Fibroblast of lung (primary cell): ENCODE results near the gene VCPKMT. TPM values are rescaled to one million over a fixed set of nuclear protein-coding genes. Genes with fewer than 3 reads are reported as not detected.

Experiments used
- DNase-seq, 2 donors: peaks; one replicate each; pipeline versions ENCODE4 v3.0.0 to v3.0.0-alpha.2; 2010; ENCODE audit warnings: low read depth in 2 of 2
- H2AFZ ChIP-seq: 2 replicates; pipeline ENCODE4 v1.5.1; 2012; ENCODE audit warnings: low read length, control low read depth, inconsistent platforms
- H3K27ac ChIP-seq: 2 replicates; pipeline ENCODE4 v1.5.1; 2011; ENCODE audit warnings: low read length, control low read depth; ENCODE audit not compliant: insufficient read depth
- H3K27me3 ChIP-seq: 2 replicates; pipeline ENCODE4 v1.5.1; 2011; ENCODE audit warnings: mild to moderate bottlenecking, low read length; ENCODE audit not compliant: control insufficient read depth, insufficient read depth
- H3K36me3 ChIP-seq: 2 replicates; pipeline ENCODE4 v1.5.1; 2011; ENCODE audit warnings: low read length; ENCODE audit not compliant: control insufficient read depth, insufficient read depth
- H3K4me1 ChIP-seq: 2 replicates; pipeline ENCODE4 v1.5.1; 2011; ENCODE audit warnings: low read length; ENCODE audit not compliant: control insufficient read depth, insufficient read depth; ENCODE audit errors: extremely low read depth
- H3K4me2 ChIP-seq: 2 replicates; pipeline ENCODE4 v1.5.1; 2011; ENCODE audit warnings: low read length, control low read depth; ENCODE audit not compliant: insufficient read depth; ENCODE audit errors: extremely low read depth
- H3K4me3 ChIP-seq, 4 experiments: fragments of 200-600 bp in 1 of 4; sonication (generic) in 1 of 4; replicated peaks in 1 of 4; 2 replicates each; pipeline ENCODE4 v1.5.1; 2011 to 2016; ENCODE audit warnings: low read length in 4 of 4, low read depth in 3 of 4, mild to moderate bottlenecking in 3 of 4, control low read depth in 2 of 4, inconsistent platforms in 1 of 4, mixed read lengths in 1 of 4; ENCODE audit not compliant: insufficient read depth in 1 of 4; ENCODE audit errors: control extremely low read depth in 1 of 4
- H3K79me2 ChIP-seq: 2 replicates; pipeline ENCODE4 v1.5.1; 2012; ENCODE audit warnings: mild to moderate bottlenecking, low read length, inconsistent platforms; ENCODE audit not compliant: control insufficient read depth, insufficient read depth
- H3K9ac ChIP-seq: 2 replicates; pipeline ENCODE4 v1.5.1; 2011; ENCODE audit warnings: mild to moderate bottlenecking, low read length, control low read depth; ENCODE audit not compliant: insufficient read depth
- H3K9me3 ChIP-seq: 2 replicates; pipeline ENCODE4 v1.5.1; 2012; ENCODE audit warnings: low read depth, low read length; ENCODE audit not compliant: control insufficient read depth, insufficient read depth
- H4K20me1 ChIP-seq: 2 replicates; pipeline ENCODE4 v1.5.1; 2011; ENCODE audit warnings: low read length; ENCODE audit not compliant: control insufficient read depth, insufficient read depth; ENCODE audit errors: extremely low read depth
- CTCF ChIP-seq, 2 donors: IDR thresholded peaks in 1 of 2; conservative IDR thresholded peaks in 1 of 2; 1 replicate in 1 of 2; 2 replicates in 1 of 2; pipeline ENCODE4 v1.5.1; 2011 to 2012; ENCODE audit warnings: low read length in 2 of 2, control low read depth in 1 of 2, inconsistent platforms in 1 of 2, low read depth in 1 of 2, mild to moderate bottlenecking in 1 of 2
- EZH2 ChIP-seq: IDR thresholded peaks from 2 replicates; pipeline ENCODE4 v1.5.1; 2012; ENCODE audit warnings: low read length, control low read depth, mild to moderate bottlenecking; ENCODE audit errors: missing control alignments
- polyA plus RNA-seq, 2 donors: library from polyadenylated mRNA; depleted of rRNA in 1 of 2; stranded (reverse) in 1 of 2; unstranded in 1 of 2; fragments of >200 nt; gene quantifications; 2 replicates each; pipeline ENCODE4 v1.2.1, GENCODE V29; 2011 to 2012; ENCODE audit warnings: missing spikeins in 1 of 2
- total RNA-seq: library from RNA; depleted of rRNA; stranded (reverse); fragments of >200 nt; gene quantifications from 2 replicates; pipeline ENCODE4 v1.2.1, GENCODE V29; 2014

VCPKMT gene
- total and polyA plus RNA-seq, 2 donors (not counting 1 experiment from before 2014, with no cell fraction given), result 3.6 to 5.3 TPM

DNA sequence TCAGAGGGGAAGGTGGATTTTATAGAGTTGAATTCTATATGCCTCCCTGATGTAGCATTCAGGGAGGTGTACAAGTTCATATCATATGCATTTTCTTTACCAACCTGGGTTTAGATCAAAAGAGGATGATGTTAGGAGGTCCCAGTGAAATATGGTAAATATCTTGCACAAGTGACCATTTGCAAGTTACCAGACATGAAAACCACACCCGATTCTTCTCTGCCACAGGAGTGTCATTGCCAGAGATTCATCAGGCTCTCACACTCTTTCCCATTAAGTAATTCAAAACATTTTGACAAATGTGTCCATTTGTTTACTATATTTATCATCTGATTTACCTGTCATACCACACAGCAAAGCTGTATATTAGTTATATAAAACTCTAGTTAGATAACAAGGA lies 44.0 kb downstream of the VCPKMT start:
- no peak overlapping the region for H2AFZ ChIP-seq
- no peaks in the 10 kb centered on the region for H3K27me3 ChIP-seq
- no peaks in the 10 kb centered on the region for H3K79me2 ChIP-seq
- H3K4me3 ChIP-seq, result no peak overlapping the region
- TF ChIP-seq CTCF (conservative IDR thresholded peaks at IDR 0.05 in 1 of 2, IDR thresholded peaks at IDR 0.05 in 1 of 2; ENCODE audit: low read depth in 1 of 2, low read length in 2 of 2) (no peak), EZH2 (no peak)
- H3K9me3 ChIP-seq, result no peaks in the 10 kb centered on the region
- no peak for DNase-seq
- H3K4me1 ChIP-seq, result no peaks in the 10 kb centered on the region
- no peaks in the 10 kb centered on the region for H4K20me1 ChIP-seq
- H3K4me2 ChIP-seq, result no peak overlapping the region
- H3K36me3 ChIP-seq, result no peaks in the 10 kb centered on the region
- H3K9ac ChIP-seq, result no peak overlapping the region
- H3K27ac ChIP-seq, result no peak overlapping the region

DNA sequence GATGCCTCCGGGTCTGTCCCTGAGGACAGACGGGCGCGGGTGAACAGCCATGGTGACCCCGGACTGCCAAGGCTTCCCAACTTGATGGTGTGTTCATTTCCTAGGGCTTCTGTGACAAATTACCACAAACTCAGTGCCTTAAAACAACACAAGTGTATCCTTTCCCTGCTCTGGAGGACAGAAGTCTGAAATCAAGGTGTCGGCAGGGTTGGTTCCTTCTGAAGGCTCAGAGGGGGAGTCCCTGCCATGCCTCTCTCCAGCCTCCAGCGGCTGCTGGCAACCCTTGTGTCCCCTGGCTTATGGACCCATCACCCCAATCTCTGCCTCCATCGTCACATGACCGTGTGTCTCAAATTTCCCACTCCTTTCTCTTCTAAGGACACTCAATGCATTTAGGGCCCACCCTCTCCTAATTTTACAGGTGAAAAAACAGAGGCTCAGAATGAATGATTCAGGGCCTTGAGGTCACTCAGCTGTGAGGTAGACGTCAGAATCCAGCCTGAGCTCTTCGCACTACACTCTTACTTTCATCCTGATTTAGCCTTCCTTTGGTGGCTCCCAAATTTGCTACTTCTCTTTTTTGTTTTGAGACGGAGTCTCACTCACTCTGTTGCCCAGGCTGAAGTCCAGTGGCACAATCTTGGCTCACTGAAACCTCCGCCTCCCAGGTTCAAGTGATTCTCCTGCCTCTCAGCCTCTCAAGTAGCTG lies 45.4 kb downstream of the VCPKMT start:
- H3K4me3 ChIP-seq, result no peak overlapping the region
- no peak for DNase-seq

GRCh38 chr14:50070230-50070629 lies 46.1 kb downstream of the VCPKMT start:
- no peaks in the 10 kb centered on the region for H3K36me3 ChIP-seq
- no peak for DNase-seq

More for the DNA sequence above, 45.4 kb downstream of the VCPKMT start:
- H2AFZ ChIP-seq, result no peak overlapping the region
- no peak overlapping the region for H3K9ac ChIP-seq
- no peaks in the 10 kb centered on the region for H3K4me1 ChIP-seq
- TF ChIP-seq EZH2, result no peak
- TF ChIP-seq CTCF (conservative IDR thresholded peaks at IDR 0.05 in 1 of 2, IDR thresholded peaks at IDR 0.05 in 1 of 2; ENCODE audit: low read depth in 1 of 2, low read length in 2 of 2), result no peak
- no peaks in the 10 kb centered on the region for H4K20me1 ChIP-seq
- no peaks in the 10 kb centered on the region for H3K27me3 ChIP-seq
- no peak overlapping the region for H3K27ac ChIP-seq
- H3K79me2 ChIP-seq, result no peaks in the 10 kb centered on the region
- no peaks in the 10 kb centered on the region for H3K36me3 ChIP-seq
- no peaks in the 10 kb centered on the region for H3K9me3 ChIP-seq
- no peak overlapping the region for H3K4me2 ChIP-seq

More at GRCh38 chr14:50070230-50070629, 46.1 kb downstream of the VCPKMT start:
- Histone ChIP-seq H3K9me3 (no peaks in the 10 kb centered on the region), H3K27me3 (no peaks in the 10 kb centered on the region), H3K4me3 (no peak overlapping the region), H2AFZ (no peak overlapping the region), H3K27ac (no peak overlapping the region), H3K4me1 (no peaks in the 10 kb centered on the region), H4K20me1 (no peaks in the 10 kb centered on the region), H3K4me2 (no peak overlapping the region), H3K79me2 (no peaks in the 10 kb centered on the region), H3K9ac (no peak overlapping the region)
- TF ChIP-seq CTCF (conservative IDR thresholded peaks at IDR 0.05 in 1 of 2, IDR thresholded peaks at IDR 0.05 in 1 of 2; ENCODE audit: low read depth in 1 of 2, low read length in 2 of 2) (no peak), EZH2 (no peak)
